Subcutaneous abdominal adipose tissue (tissue), 5 donors: ENCODE data around the gene CEP57L1.

Experiments used
- H3K27ac ChIP-seq: one replicate; pipeline ENCODE4 v1.7.0; 2013; ENCODE audit warnings: low read depth, mild to moderate bottlenecking, inconsistent platforms, low read length, moderate library complexity
- H3K27me3 ChIP-seq, 5 donors: one replicate each; pipeline ENCODE4 v1.7.0; 2013; ENCODE audit warnings: low read length in 5 of 5, inconsistent platforms in 1 of 5; ENCODE audit not compliant: control insufficient read depth in 5 of 5, insufficient read depth in 4 of 5
- H3K36me3 ChIP-seq, 5 donors: one replicate each; pipeline ENCODE4 v1.7.0; 2013; ENCODE audit warnings: low read length in 5 of 5; ENCODE audit not compliant: control insufficient read depth in 5 of 5, insufficient read depth in 5 of 5
- H3K4me1 ChIP-seq, 5 donors: one replicate each; pipeline ENCODE4 v1.7.0; 2013; ENCODE audit warnings: low read length in 5 of 5, mild to moderate bottlenecking in 3 of 5, moderate library complexity in 1 of 5; ENCODE audit not compliant: control insufficient read depth in 5 of 5, insufficient read depth in 5 of 5
- H3K4me3 ChIP-seq, 5 donors: one replicate each; pipeline ENCODE4 v1.7.0; 2013; ENCODE audit warnings: low read length in 5 of 5, low read depth in 1 of 5
- H3K9ac ChIP-seq, 5 donors: one replicate each; pipeline ENCODE4 v1.7.0; 2013; ENCODE audit warnings: low read length in 5 of 5, mild to moderate bottlenecking in 4 of 5, moderate library complexity in 3 of 5
- H3K9me3 ChIP-seq, 5 donors: one replicate each; pipeline ENCODE4 v1.7.0; 2013; ENCODE audit warnings: low read length in 5 of 5; ENCODE audit not compliant: control insufficient read depth in 5 of 5
- donor health status: healthy.
- donor health status: healthy.
- donor health status: healthy.
- donor health status: healthy.
- donor health status: healthy.

The CEP57L1 gene

DNA sequence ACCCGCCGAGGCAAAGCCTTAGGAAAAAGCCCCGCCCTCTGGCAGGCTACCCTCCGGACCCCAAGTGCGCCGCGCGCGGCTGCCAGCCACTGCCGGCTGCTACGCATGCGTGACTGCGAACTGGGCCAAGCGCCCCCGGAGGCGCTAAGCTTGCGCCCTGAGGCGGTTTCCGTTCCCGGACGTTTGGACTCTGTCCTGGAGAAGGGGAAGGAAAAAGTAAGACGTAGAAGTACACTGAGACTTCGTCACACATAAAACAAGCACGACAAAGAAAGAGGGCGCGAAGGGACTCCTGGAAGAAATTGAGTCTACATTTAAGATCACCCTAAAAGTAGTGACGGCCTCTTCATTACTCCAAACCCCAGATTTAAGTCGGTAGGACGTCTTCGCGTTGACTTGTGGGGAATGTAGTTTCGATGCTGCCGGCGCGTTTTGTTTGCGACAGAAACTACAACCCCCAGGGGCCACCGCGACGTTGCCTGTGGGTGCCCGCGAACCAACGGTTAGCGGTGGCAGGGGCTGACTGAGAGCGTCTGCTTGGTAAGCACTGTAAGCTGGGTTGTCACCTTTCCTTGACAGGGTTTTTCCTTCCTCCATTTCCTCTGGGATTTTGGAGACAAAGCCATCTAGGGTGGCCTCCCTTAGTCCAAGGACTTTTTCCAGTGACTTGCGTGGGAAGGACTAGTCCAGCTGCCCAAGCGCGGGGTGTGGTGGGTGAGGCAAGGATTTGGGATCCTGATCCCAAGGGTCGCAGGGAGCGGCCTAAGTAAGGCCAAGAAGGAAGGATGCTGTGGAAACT, at the start of gene CEP57L1:
TSS of gene CEP57L1 (plus strand) at position 472 of the 799 bp plus-strand sequence. CDS start 49,715 bp downstream, outside the sequence.
- Histone ChIP-seq H3K4me1 (peaks cover 5 to 52% (median 41%) of the 10 kb centered on the region in 5 donors), H3K27me3 (no peaks in the 10 kb centered on the region), H3K9ac (peak within 1 kb of the TSS; percentile 88 to 99 (median 92)), H3K36me3 (peaks cover 0 to 2% (median 0%) of the 10 kb centered on the region in 5 donors), H3K9me3 (no peaks in the 10 kb centered on the region), H3K4me3 (peak within 1 kb of the TSS; percentile 90 to 97 (median 94)), H3K27ac (peak within 1 kb of the TSS; percentile 98)

GRCh38 chr6:109048176-109048575, 47.1 kb upstream of the CEP57L1 start:
- Histone ChIP-seq H3K27me3 (no peaks in the 10 kb centered on the region), H3K4me1 (peaks cover 0 to 4% (median 0%) of the 10 kb centered on the region in 5 donors), H3K4me3 (no peak overlapping the region), H3K36me3 (no peaks in the 10 kb centered on the region), H3K9me3 (no peaks in the 10 kb centered on the region), H3K9ac (no peak overlapping the region), H3K27ac (no peak overlapping the region)

DNA sequence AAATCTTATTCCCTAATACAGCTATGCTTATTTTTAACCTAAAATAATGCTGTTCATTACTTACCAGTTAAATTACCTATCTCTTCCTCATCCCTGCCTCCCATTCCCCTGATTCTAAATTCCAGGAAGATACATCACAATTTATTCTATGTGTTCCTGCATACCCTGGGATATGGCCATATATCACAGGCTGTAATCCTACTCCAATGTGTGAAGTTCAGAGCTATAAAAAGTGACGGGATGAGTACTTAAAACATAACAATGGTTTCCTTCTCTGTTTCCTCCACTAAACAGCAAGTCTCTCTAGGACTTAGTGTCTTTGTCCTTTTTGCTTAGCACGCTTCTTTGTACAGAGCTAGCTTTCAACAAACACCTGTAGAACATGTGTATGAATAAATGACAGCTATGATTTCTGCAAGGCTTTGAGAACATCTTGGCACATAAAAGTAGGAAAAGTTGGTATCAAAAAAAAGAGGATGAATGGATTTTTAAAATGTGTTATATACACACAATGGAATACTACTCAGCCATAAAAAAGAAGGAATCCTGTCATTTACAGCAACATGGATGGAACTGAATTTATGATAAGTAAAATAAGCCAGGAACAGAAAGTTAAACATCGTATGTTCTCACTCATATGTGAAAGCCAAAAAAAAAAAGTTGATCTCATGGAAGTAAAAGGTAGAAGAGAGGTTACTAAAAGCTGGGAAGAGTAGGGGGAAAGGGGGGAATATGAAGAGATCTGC, 46.5 kb upstream of the CEP57L1 start:
- H3K9ac ChIP-seq = no peak overlapping the region
- H3K36me3 ChIP-seq = no peaks in the 10 kb centered on the region
- H3K4me1 ChIP-seq = peaks cover 0 to 7% (median 0%) of the 10 kb centered on the region in 5 donors
- no peak overlapping the region for H3K27ac ChIP-seq
- no peak overlapping the region for H3K4me3 ChIP-seq
- no peaks in the 10 kb centered on the region for H3K9me3 ChIP-seq
- H3K27me3 ChIP-seq = no peaks in the 10 kb centered on the region

GRCh38 chr6:109050012-109050411, 45.3 kb upstream of the CEP57L1 start:
- Histone ChIP-seq H3K9ac (no peak overlapping the region), H3K36me3 (no peaks in the 10 kb centered on the region), H3K4me3 (no peak overlapping the region), H3K9me3 (no peaks in the 10 kb centered on the region), H3K4me1 (peaks cover 0 to 7% (median 0%) of the 10 kb centered on the region in 5 donors), H3K27me3 (no peaks in the 10 kb centered on the region), H3K27ac (no peak overlapping the region)

DNA sequence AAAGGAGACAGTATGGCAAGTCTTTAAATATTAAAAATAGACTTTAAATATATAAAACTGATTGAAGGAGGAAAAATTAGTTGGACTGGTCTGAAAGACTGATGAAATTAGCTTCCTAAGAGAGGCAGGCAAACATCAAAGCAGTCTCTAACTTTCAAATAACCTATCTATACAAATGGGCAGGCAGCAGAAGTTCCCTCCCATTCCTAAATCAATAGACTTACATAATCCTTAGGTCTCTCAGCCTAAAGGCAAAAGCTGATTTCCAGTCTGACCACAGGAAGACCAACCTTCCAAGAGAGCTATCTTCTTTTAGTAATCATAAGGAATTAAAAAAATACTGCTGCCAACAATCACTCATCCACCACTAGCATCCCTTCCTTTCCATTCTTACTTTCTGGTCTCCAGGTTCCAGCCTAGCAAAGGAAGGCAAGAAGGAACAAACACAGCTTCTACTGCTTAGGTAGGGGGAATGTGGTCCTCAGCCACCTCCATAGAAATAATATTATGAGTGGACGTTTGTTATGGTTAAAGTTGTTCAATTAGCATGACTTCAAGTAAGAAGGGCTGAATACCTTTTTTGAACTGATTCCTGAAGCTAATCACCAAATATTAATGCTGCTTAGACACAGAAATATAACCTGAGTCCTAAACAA, 44.7 kb upstream of the CEP57L1 start:
- Histone ChIP-seq H3K36me3 (no peaks in the 10 kb centered on the region), H3K4me1 (peaks cover 0 to 7% (median under 1%) of the 10 kb centered on the region in 5 donors), H3K27ac (no peak overlapping the region), H3K9me3 (no peaks in the 10 kb centered on the region), H3K9ac (no peak overlapping the region), H3K27me3 (no peaks in the 10 kb centered on the region), H3K4me3 (no peak overlapping the region)

GRCh38 chr6:109051301-109052017, 43.8 kb upstream of the CEP57L1 start:
- Histone ChIP-seq H3K36me3 (no peaks in the 10 kb centered on the region), H3K27ac (no peak overlapping the region), H3K4me1 (peaks cover 0 to 14% (median 9%) of the 10 kb centered on the region in 5 donors)

DNA sequence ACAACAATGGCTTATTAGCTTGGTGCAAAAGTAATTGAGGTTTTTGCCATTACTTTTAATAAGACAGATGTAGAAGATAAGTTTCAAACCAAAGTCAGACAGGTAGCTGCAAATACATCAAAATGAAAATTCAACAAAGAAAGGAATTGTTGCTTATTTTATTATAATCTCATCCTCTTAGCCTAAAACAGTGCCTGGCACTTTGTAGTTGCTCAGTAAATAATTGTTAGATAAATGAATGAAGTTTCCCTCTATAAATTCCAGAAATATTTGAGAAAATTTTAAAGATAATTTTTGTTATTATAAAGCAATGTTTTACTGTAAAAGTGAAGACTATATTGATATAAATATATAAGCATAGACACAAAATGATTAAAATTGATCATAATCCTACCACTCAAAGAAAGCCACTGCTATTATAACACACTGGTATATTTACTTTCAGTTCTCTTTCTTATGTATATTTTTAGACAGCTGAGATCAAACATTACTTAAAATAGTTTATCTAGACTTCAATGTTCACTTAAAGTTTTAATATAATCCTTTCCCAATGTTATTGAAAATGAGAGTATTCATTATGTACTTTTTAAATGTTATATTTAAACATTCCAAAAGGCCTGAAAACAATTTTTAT, 43.2 kb upstream of the CEP57L1 start:
- H3K27ac ChIP-seq = no peak overlapping the region
- H3K4me1 ChIP-seq = peaks cover 0 to 14% (median 9%) of the 10 kb centered on the region in 5 donors
- no peaks in the 10 kb centered on the region for H3K27me3 ChIP-seq

More at GRCh38 chr6:109051301-109052017, 43.8 kb upstream of the CEP57L1 start:
- no peaks in the 10 kb centered on the region for H3K27me3 ChIP-seq
- H3K4me3 ChIP-seq = no peak overlapping the region
- H3K9me3 ChIP-seq = no peaks in the 10 kb centered on the region
- H3K9ac ChIP-seq = no peak overlapping the region

DNA sequence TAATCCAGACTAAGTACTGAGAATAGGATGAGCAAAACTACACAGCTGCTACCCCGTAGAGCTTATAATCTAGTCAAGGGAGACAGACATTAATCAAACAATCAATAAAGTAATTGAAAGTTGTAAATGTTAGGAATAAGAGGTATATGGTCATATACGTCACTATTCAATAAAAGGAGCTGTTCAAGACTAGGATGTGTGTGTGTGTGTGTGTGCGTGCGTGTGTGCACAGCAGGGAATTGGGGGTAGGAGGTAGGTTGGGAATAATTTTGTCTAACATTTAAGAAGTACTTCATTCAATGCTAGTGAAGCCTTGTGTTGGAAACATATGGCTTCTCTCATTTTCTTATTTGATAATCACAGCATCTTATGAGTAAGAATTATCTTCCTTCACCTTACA, 42.5 kb upstream of the CEP57L1 start:
- Histone ChIP-seq H3K27ac (no peak overlapping the region), H3K36me3 (no peaks in the 10 kb centered on the region), H3K9ac (no peak overlapping the region), H3K4me3 (no peak overlapping the region), H3K4me1 (peaks cover 0 to 14% (median 9%) of the 10 kb centered on the region in 5 donors), H3K27me3 (no peaks in the 10 kb centered on the region), H3K9me3 (no peaks in the 10 kb centered on the region)

More for the DNA sequence above, 43.2 kb upstream of the CEP57L1 start:
- Histone ChIP-seq H3K9ac (no peak overlapping the region), H3K36me3 (no peaks in the 10 kb centered on the region), H3K4me3 (no peak overlapping the region), H3K9me3 (no peaks in the 10 kb centered on the region)

- H3K9me3 ChIP-seq = no peaks in the 10 kb centered on the region
- no peak overlapping the region for H3K9ac ChIP-seq
- no peaks in the 10 kb centered on the region for H3K27me3 ChIP-seq
- H3K4me1 ChIP-seq = peaks cover 0 to 17% (median 8%) of the 10 kb centered on the region in 5 donors
- H3K4me3 ChIP-seq = no peak overlapping the region
- no peak overlapping the region for H3K27ac ChIP-seq
- H3K36me3 ChIP-seq = no peaks in the 10 kb centered on the region
Measured at GRCh38 chr6:109053336-109053735, 42.0 kb upstream of the CEP57L1 start.
